Thymus (tissue), 2 donors: ENCODE data around the gene EEF2. TPM values are rescaled to one million over a fixed set of nuclear protein-coding genes. Genes with fewer than 3 reads are reported as not detected.

ENCODE experiments used
- polyA plus RNA-seq: library from polyadenylated mRNA; stranded (reverse); fragments of 200-250 nt; gene quantifications from one replicate; pipeline ENCODE4 v1.2.3, GENCODE V29; 2013
- total RNA-seq: library from RNA; stranded (reverse); fragments of 120-200 nt; gene quantifications from one replicate; pipeline ENCODE4 v1.2.4, GENCODE V29; 2013
- donor health status: healthy.

Gene EEF2
- total and polyA plus RNA-seq, 2 donors: 815 to 1,612 TPM

Other genes starting within 250 kb of the EEF2 start
- 23.7 TPM for gene APBA3, start 223.8 kb downstream of the EEF2 start, total RNA-seq
- 26.1 TPM for gene APBA3, start 223.8 kb downstream of the EEF2 start, polyA plus RNA-seq
- 138 TPM for gene MRPL54, start 222.8 kb downstream of the EEF2 start, total RNA-seq
- 95.9 TPM for gene MRPL54, start 222.8 kb downstream of the EEF2 start, polyA plus RNA-seq
- 0.09 TPM for gene RAX2, start 213.2 kb downstream of the EEF2 start, total RNA-seq
- 0.07 TPM for gene RAX2, start 213.2 kb downstream of the EEF2 start, polyA plus RNA-seq
- gene MATK, start 199.1 kb downstream of the EEF2 start, total RNA-seq: 12.0 TPM
- 16.2 TPM for gene MATK, start 199.1 kb downstream of the EEF2 start, polyA plus RNA-seq
- gene ZFR2, start 116.4 kb downstream of the EEF2 start, total RNA-seq: 0.33 TPM
- gene ZFR2, start 116.4 kb downstream of the EEF2 start, polyA plus RNA-seq: 0.32 TPM
- 0.09 TPM for gene ATCAY, start 104.8 kb downstream of the EEF2 start, total RNA-seq
- gene ATCAY, start 104.8 kb downstream of the EEF2 start, polyA plus RNA-seq: 0.09 TPM
- 0.14 TPM for gene NMRK2, start 52.4 kb downstream of the EEF2 start, total RNA-seq
- gene NMRK2, start 52.4 kb downstream of the EEF2 start, polyA plus RNA-seq: 1.1 TPM
- 21.2 TPM for gene DAPK3, start 14.4 kb downstream of the EEF2 start, total RNA-seq
- 50.7 TPM for gene DAPK3, start 14.4 kb downstream of the EEF2 start, polyA plus RNA-seq
- gene PIAS4, start 22.3 kb upstream of the EEF2 start, total RNA-seq: 13.4 TPM
- gene PIAS4, start 22.3 kb upstream of the EEF2 start, polyA plus RNA-seq: 10.8 TPM
- gene ZBTB7A, start 81.4 kb upstream of the EEF2 start, total RNA-seq: 5.1 TPM
- 9.4 TPM for gene ZBTB7A, start 81.4 kb upstream of the EEF2 start, polyA plus RNA-seq
- 98.4 TPM for gene MAP2K2, start 138.7 kb upstream of the EEF2 start, total RNA-seq
- 144 TPM for gene MAP2K2, start 138.7 kb upstream of the EEF2 start, polyA plus RNA-seq
- gene CREB3L3, start 168.2 kb upstream of the EEF2 start, total RNA-seq: 0.57 TPM
- 2.0 TPM for gene CREB3L3, start 168.2 kb upstream of the EEF2 start, polyA plus RNA-seq
- gene SIRT6, start 197.1 kb upstream of the EEF2 start, total RNA-seq: 10.7 TPM
- gene SIRT6, start 197.1 kb upstream of the EEF2 start, polyA plus RNA-seq: 30.0 TPM
- gene ANKRD24, start 197.2 kb upstream of the EEF2 start, total RNA-seq: 0.42 TPM
- gene ANKRD24, start 197.2 kb upstream of the EEF2 start, polyA plus RNA-seq: 4.8 TPM
- gene EBI3, start 244.1 kb upstream of the EEF2 start, total RNA-seq: 5.7 TPM
- gene EBI3, start 244.1 kb upstream of the EEF2 start, polyA plus RNA-seq: 16.2 TPM